Measurements from ENCODE around the gene CFAP74. TPM values are rescaled to one million over a fixed set of nuclear protein-coding genes. Genes with fewer than 3 reads are reported as not detected.

The CFAP74 gene
- polyA plus RNA-seq, 1 donor from 2014 or later, result 0.22 TPM

- no peak for TF ChIP-seq SMC3 (conservative IDR thresholded peaks at IDR 0.05; ENCODE audit: poor library complexity)
- TF ChIP-seq POLR2AphosphoS5 (IDR thresholded peaks at IDR 0.05), result no peak
- no peak for TF ChIP-seq RAD21 (conservative IDR thresholded peaks at IDR 0.05)
- TF ChIP-seq TAF1 (IDR thresholded peaks at IDR 0.05; ENCODE audit: low read depth), result no peak
- TF ChIP-seq REST (IDR thresholded peaks at IDR 0.05; ENCODE audit: borderline replicate concordance), result no peak
- no peak for TF ChIP-seq MXI1 (conservative IDR thresholded peaks at IDR 0.05; ENCODE audit: poor library complexity, severe bottlenecking)
- no peak for TF ChIP-seq CTCF (IDR thresholded peaks at IDR 0.05; ENCODE audit: poor library complexity, severe bottlenecking)
- no peak for TF ChIP-seq EP300 (conservative IDR thresholded peaks at IDR 0.05; ENCODE audit: poor library complexity, severe bottlenecking)
- no peak for TF ChIP-seq EZH2 (IDR thresholded peaks at IDR 0.05; ENCODE audit: borderline replicate concordance, insufficient read depth, low read length, poor library complexity, severe bottlenecking)
- H3K9me3 ChIP-seq (ENCODE audit: low read length), result no peaks in the 10 kb centered on the region
- H3K27ac ChIP-seq (ENCODE audit: low read length), result no peak overlapping the region
- no peaks in the 10 kb centered on the region for H3K79me2 ChIP-seq (replicated peaks; ENCODE audit: insufficient read depth, low read length)
- no peaks in the 10 kb centered on the region for H3K36me3 ChIP-seq (ENCODE audit: insufficient read depth, low read length)
- H3F3A ChIP-seq (ENCODE audit: insufficient read depth, low read length, poor library complexity, severe bottlenecking), result no peaks in the 10 kb centered on the region
- no peaks in the 10 kb centered on the region for H4K20me1 ChIP-seq (ENCODE audit: insufficient read depth)
- no peak overlapping the region for H3K4me3 ChIP-seq (ENCODE audit: low read length)
- H3K27me3 ChIP-seq (ENCODE audit: insufficient read depth, low read depth, low read length), result peaks cover 11% of the 10 kb centered on the region
- no peak overlapping the region for H2AFZ ChIP-seq (ENCODE audit: low read depth, low read length)
- no peak overlapping the region for H3K4me2 ChIP-seq (ENCODE audit: low read length)
- H3K9ac ChIP-seq (ENCODE audit: low read length), result no peak overlapping the region
- no peaks in the 10 kb centered on the region for H3K9me2 ChIP-seq (ENCODE audit: insufficient read depth, low read length)
These were observed 81.5 kb downstream of the CFAP74 start for GRCh38 chr1:1921901-1922701.

GRCh38 chr1:1921459-1921862 lies 82.1 kb downstream of the CFAP74 start:
- Histone ChIP-seq H3K36me3 (ENCODE audit: insufficient read depth, low read length) (no peaks in the 10 kb centered on the region), H3K9me2 (ENCODE audit: insufficient read depth, low read length) (no peaks in the 10 kb centered on the region), H2AFZ (ENCODE audit: low read depth, low read length) (no peak overlapping the region), H3K9ac (ENCODE audit: low read length) (no peak overlapping the region), H3K4me3 (ENCODE audit: low read length) (no peak overlapping the region), H3K27me3 (ENCODE audit: insufficient read depth, low read depth, low read length) (peaks cover 11% of the 10 kb centered on the region), H3K9me3 (ENCODE audit: low read length) (no peaks in the 10 kb centered on the region), H4K20me1 (ENCODE audit: insufficient read depth) (no peaks in the 10 kb centered on the region), H3F3A (ENCODE audit: insufficient read depth, low read length, poor library complexity, severe bottlenecking) (no peaks in the 10 kb centered on the region), H3K4me2 (ENCODE audit: low read length) (no peak overlapping the region), H3K79me2 (replicated peaks; ENCODE audit: insufficient read depth, low read length) (no peaks in the 10 kb centered on the region), H3K27ac (ENCODE audit: low read length) (no peak overlapping the region)
- TF ChIP-seq EZH2 (IDR thresholded peaks at IDR 0.05; ENCODE audit: borderline replicate concordance, insufficient read depth, low read length, poor library complexity, severe bottlenecking), result no peak
- no peak for TF ChIP-seq SMC3 (conservative IDR thresholded peaks at IDR 0.05; ENCODE audit: poor library complexity)
- TF ChIP-seq POLR2AphosphoS5 (IDR thresholded peaks at IDR 0.05), result no peak
- no peak for TF ChIP-seq EP300 (conservative IDR thresholded peaks at IDR 0.05; ENCODE audit: poor library complexity, severe bottlenecking)
- TF ChIP-seq CTCF (IDR thresholded peaks at IDR 0.05; ENCODE audit: poor library complexity, severe bottlenecking), result no peak
- no peak for TF ChIP-seq RAD21 (conservative IDR thresholded peaks at IDR 0.05)
- no peak for TF ChIP-seq MXI1 (conservative IDR thresholded peaks at IDR 0.05; ENCODE audit: poor library complexity, severe bottlenecking)

Measured in neural cell (in vitro differentiated cells).